B cell (primary cell): Measurements from ENCODE around the gene CALCOCO2.

Experiments
- EZH2 ChIP-seq: IDR thresholded peaks from 2 replicates; pipeline ENCODE4 v1.6.1; 2012; ENCODE audit warnings: borderline replicate concordance, low read depth, mild to moderate bottlenecking, moderate library complexity, low read length; ENCODE audit not compliant: insufficient read depth, poor library complexity, severe bottlenecking
- TF ChIP-seq, protein P1 (sequence below): fragments of 200-600 bp; IDR thresholded peaks from one replicate; pipeline ENCODE4 v1.8.0; 2022; ENCODE audit warnings: antibody characterized with exemption, mild to moderate bottlenecking

DNA sequence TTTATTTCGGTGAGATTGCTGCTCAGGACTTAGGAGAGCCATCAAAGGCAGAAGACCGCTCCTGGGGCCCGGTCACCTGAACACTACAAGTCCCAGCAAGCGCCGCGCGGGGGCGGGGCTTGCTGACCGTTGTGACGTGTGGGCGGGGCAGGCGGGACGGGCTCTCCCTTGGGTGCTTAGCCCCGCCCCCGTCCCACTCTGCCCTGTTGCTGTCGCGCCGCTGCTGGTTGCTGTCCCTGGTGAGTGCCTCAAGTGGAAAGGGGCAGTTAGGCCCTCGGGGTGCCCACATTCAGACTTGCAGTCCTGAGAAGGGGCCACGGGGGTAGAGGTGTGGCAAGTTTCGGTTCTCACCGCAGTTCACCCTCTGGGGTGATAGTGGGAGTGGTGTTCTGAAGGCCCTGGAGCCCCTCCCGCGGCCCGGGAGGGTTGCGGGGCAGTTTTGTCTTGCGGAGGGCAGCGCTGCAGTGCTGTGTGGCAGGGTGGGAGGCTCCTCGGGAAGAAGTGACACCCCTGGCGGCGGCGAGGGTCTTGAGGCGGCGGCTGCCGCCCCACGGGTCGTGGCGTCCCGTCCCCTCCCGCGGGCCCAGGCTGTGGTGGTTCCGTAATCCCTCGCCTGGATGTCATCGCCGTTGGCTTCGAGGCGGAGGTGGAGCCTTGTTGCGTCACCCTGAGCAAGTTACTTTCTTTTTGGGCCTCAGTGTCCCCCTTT is at the start of gene CALCOCO2:
- TF ChIP-seq EZH2, result no peak
- TF ChIP-seq, protein P1, sequence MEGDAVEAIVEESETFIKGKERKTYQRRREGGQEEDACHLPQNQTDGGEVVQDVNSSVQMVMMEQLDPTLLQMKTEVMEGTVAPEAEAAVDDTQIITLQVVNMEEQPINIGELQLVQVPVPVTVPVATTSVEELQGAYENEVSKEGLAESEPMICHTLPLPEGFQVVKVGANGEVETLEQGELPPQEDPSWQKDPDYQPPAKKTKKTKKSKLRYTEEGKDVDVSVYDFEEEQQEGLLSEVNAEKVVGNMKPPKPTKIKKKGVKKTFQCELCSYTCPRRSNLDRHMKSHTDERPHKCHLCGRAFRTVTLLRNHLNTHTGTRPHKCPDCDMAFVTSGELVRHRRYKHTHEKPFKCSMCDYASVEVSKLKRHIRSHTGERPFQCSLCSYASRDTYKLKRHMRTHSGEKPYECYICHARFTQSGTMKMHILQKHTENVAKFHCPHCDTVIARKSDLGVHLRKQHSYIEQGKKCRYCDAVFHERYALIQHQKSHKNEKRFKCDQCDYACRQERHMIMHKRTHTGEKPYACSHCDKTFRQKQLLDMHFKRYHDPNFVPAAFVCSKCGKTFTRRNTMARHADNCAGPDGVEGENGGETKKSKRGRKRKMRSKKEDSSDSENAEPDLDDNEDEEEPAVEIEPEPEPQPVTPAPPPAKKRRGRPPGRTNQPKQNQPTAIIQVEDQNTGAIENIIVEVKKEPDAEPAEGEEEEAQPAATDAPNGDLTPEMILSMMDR, result no peak
